GM21381 (cell line): ENCODE data around the gene SH3RF3.

ENCODE experiments used
- ATAC-seq: cut with Tn5 transposase; IDR thresholded peaks from one replicate; pipeline ENCODE4 v1.9.1; 2021; ENCODE audit warnings: mild to moderate bottlenecking, moderate library complexity; ENCODE audit not compliant: unreplicated experiment

SH3RF3 gene

GRCh38 chr2:109459485-109459884, 330.5 kb downstream of the SH3RF3 start:
- no peak for ATAC-seq

- ATAC-seq: no peak
Measured at GRCh38 chr2:109460553-109461324, 331.7 kb downstream of the SH3RF3 start.

- ATAC-seq: no peak
Measured at GRCh38 chr2:109463236-109463635, 334.2 kb downstream of the SH3RF3 start.

GRCh38 chr2:109463891-109464290, 334.9 kb downstream of the SH3RF3 start:
- no peak for ATAC-seq

GRCh38 chr2:109466674-109467575, 337.9 kb downstream of the SH3RF3 start:
- no peak for ATAC-seq

- ATAC-seq: no peak
Measured at GRCh38 chr2:109467701-109468100, 338.7 kb downstream of the SH3RF3 start.

GRCh38 chr2:109468893-109469292, 339.9 kb downstream of the SH3RF3 start:
- no peak for ATAC-seq

DNA sequence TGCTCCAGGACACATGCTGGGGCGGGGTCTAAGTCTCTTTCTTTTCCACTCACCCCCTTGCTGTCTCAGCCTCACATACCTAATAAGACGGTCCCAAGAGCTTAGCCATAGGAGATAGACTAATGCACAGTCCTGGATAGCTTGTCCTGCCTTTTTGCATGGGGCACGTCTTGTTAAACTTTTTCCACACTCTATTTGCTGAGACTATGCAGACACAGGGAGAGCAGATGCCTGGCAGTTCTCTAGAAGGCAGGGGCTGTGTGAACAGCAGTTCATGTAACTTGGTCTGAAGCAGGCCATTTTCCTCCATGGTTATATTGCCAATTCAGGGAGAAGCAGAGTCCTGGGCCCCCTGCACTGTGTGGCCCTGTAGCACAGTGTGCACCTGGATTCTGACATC, 342.7 kb downstream of the SH3RF3 start:
- ATAC-seq: no peak

DNA sequence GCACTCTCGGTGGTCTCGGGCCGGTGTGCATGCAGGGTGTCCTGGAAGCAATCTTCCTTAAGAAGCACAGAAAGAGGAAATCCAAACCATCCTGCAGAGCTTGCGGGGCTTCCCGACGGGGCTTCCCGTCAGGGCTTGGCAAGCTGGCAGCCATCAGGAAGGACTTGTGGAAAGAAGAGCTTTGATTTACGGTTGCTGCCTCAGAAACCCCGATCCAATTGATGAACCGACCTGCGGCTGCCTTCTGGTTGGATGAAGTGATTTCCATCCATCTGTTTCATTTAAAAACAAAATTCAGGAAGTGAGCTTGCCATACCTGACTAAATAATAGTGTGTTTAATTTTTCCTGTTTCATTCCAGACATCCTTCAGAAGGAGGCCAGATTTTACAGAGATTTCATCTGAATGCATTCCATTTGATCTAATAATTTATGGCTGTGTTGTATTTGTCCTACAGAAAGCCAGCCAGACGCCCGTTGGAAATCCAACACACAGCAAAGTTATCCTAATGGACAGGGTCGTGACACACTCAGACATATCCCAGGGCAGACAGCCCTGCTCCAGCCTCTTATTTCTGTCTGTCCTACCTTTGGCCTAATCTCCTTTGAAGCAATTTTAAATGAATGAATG, 343.4 kb downstream of the SH3RF3 start:
- ATAC-seq: no peak

DNA sequence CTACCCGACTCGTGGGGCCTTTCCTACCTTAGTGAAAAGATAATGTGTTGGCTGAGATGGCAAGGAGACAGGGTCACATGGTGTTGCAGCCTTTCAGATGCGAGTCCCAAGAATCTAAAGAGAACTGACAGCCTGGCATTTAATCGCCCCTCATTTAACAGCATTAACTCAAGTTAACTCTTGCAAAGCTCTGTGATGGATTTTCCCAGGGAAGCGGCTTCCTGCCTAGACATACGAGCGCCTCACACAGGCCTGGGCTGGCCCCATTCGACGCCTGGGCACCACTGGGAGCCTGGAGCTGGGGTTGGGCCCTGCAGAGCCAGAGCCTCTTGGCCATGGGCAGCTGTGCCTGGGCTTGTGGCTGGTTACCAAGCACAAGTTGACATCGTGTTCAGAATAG, 344.0 kb downstream of the SH3RF3 start:
- ATAC-seq: no peak

- no peak for ATAC-seq
Measured at GRCh38 chr2:109473616-109474318, 344.8 kb downstream of the SH3RF3 start.

- ATAC-seq: no peak
Measured at GRCh38 chr2:109474319-109474825, 345.4 kb downstream of the SH3RF3 start.

GRCh38 chr2:109475531-109476210, 346.7 kb downstream of the SH3RF3 start:
- no peak for ATAC-seq

DNA sequence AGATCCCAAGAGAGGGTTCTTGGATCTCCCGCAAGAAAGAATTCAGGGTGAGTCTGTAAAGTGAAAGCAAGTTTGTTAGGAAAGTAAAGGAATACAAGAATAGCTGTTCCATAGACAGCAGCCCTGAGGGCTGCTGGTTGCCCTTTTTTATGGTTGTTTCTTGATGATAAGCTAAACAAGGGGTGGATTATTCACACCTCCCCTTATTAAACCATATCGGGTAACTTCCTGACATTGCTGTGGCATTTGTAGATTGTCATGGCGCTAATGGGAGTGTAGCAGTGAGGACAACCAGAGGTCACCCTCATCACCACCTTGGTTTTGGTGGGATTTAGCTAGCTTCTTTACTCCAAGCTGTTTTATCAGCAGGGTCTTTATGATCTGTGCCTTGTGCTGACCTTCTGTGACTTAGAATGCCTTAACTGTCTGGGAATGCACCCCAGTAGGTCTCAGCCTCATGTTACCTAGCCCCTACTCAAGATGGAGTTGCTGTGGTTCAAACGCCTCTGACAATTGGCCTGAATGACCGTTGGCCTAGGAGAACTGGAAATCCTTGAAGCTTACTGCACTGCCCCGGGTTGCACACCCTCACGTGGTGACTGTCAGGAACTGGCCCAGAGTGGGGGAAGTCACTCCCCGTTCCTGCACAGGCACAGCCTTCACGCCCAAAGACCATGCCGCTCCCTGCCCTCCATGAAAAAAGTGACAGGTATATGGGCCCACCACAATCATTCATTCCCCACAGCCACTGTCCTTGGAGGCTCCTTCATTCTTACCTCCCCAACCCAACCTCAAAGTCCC, 347.8 kb downstream of the SH3RF3 start:
- ATAC-seq: no peak

DNA sequence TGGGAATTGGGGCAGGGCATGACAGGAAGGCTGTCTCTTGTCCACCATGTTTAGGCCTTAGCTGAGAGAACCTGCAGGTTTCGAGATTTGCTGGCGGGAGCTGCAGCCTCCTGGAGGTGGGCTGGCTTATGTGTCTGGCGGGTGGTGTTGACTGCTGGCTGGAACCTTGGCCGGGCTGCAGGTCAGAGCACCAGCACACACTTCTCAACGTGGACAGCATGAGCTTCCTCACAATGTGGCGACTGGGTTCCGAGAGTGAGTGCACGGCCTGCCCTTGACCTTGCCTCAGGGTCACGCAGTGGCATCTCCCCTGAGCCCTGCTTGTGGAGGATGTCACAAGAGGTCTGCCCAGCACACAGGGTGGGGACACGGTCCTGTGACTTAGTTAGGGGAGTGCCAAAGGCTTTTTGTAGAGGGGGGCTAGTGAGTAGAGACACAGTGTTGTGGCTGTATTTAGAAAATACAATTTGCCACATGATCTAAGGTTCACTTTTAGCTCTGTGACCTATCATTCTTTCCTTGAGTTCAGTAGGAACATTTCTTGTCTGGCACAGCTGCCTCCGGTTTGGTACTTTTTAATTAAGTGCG, 350.0 kb downstream of the SH3RF3 start:
- ATAC-seq: no peak

GRCh38 chr2:109479804-109480203, 350.8 kb downstream of the SH3RF3 start:
- ATAC-seq: no peak

- ATAC-seq: no peak
Measured at GRCh38 chr2:109480486-109481195, 351.6 kb downstream of the SH3RF3 start.

DNA sequence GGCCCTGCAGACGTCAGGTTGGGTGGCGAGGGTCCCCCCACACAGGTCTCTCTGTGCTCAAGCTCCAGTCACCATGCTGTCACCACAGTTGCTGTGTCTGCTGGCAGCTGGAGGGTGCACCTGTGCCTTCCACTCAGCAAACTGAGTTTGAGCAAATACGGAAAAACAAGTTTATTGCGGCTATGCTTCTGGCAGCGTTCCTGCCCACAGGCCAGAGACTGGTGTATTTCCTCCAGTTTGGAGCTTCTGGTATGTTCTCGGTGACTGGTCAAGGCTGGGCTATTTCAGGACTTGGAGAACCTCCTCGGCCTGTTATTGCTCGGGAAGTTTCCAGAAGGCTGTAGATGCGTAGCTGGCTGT, 352.2 kb downstream of the SH3RF3 start:
- no peak for ATAC-seq
